Left forelimb (tissue), 1 donor: ENCODE results near the gene PLEKHO2.

Source experiments
- DNase-seq: peaks from one replicate; pipeline ENCODE4 v3.0.0-alpha.2; 2018; ENCODE audit warnings: low spot score

PLEKHO2 gene

GRCh38 chr15:64894395-64895056 lies 52.8 kb downstream of the PLEKHO2 start:
- DNase-seq = no peak

GRCh38 chr15:64895285-64896065 lies 53.8 kb downstream of the PLEKHO2 start:
- no peak for DNase-seq

GRCh38 chr15:64896371-64897069 lies 54.8 kb downstream of the PLEKHO2 start:
- DNase-seq = no peak

- DNase-seq = no peak
Observed at GRCh38 chr15:64897345-64897985, 55.8 kb downstream of the PLEKHO2 start.

GRCh38 chr15:64898406-64898805 lies 56.7 kb downstream of the PLEKHO2 start:
- no peak for DNase-seq

- no peak for DNase-seq
Observed at GRCh38 chr15:64901141-64901540, 59.4 kb downstream of the PLEKHO2 start.

GRCh38 chr15:64901914-64902313 lies 60.2 kb downstream of the PLEKHO2 start:
- no peak for DNase-seq

- no peak for DNase-seq
Observed at GRCh38 chr15:64902863-64903262, 61.1 kb downstream of the PLEKHO2 start.

GRCh38 chr15:64903326-64903950 lies 61.7 kb downstream of the PLEKHO2 start:
- DNase-seq = no peak

GRCh38 chr15:64904189-64904588 lies 62.5 kb downstream of the PLEKHO2 start:
- no peak for DNase-seq

- DNase-seq = peak; percentile 82
Observed at GRCh38 chr15:64905119-64905831, 63.6 kb downstream of the PLEKHO2 start.

- DNase-seq = no peak
Observed at GRCh38 chr15:64905941-64906340, 64.2 kb downstream of the PLEKHO2 start.

GRCh38 chr15:64906402-64906801 lies 64.7 kb downstream of the PLEKHO2 start:
- no peak for DNase-seq

- no peak for DNase-seq
Observed at GRCh38 chr15:64907991-64908390, 66.3 kb downstream of the PLEKHO2 start.

- DNase-seq = no peak
Observed at GRCh38 chr15:64909546-64909945, 67.8 kb downstream of the PLEKHO2 start.

- DNase-seq = peak; percentile 87
Observed at GRCh38 chr15:64911311-64912186, 69.8 kb downstream of the PLEKHO2 start, which contains the start of gene ANKDD1A. Gene ANKDD1A, plus strand, starts transcription at chr15:64911902. Its CDS starts 29 bp downstream, at chr15:64911931.

GRCh38 chr15:64912379-64913325 lies 70.9 kb downstream of the PLEKHO2 start:
- DNase-seq = peak; percentile 51

GRCh38 chr15:64915518-64916227 lies 74.0 kb downstream of the PLEKHO2 start:
- no peak for DNase-seq
